HL-60 (cell line): ENCODE data around the gene MYMK.
A peak's percentile ranks its signal among the peaks of the same experiment; 100 is the strongest.

Source experiments
- DNase-seq, 2 experiments: peaks; one replicate each; pipeline ENCODE4 v3.0.0-alpha.2; 2010 to 2020; ENCODE audit warnings: low read depth in 1 of 2, low spot score in 1 of 2
- H3K27ac ChIP-seq: fragments of 250-450 bp; sonication (Bioruptor Pico); replicated peaks from 2 replicates; pipeline ENCODE4 v1.5.1; 2020; ENCODE audit warnings: mild to moderate bottlenecking, moderate library complexity
- H3K27me3 ChIP-seq: fragments of 250-450 bp; sonication (Bioruptor Pico); 2 replicates; pipeline ENCODE4 v1.5.1; 2021; ENCODE audit warnings: mild to moderate bottlenecking, moderate library complexity; ENCODE audit not compliant: insufficient read depth, poor library complexity, severe bottlenecking
- H3K4me3 ChIP-seq: replicated peaks from 2 replicates; pipeline ENCODE4 v1.5.1; 2011; ENCODE audit warnings: mild to moderate bottlenecking, control low read depth, low read length; ENCODE audit not compliant: insufficient read depth
- CTCF ChIP-seq: IDR thresholded peaks from one replicate; pipeline ENCODE4 v1.5.1; 2011; ENCODE audit warnings: low read length, control low read depth, inconsistent platforms; ENCODE audit not compliant: insufficient read depth
- GABPA ChIP-seq: IDR thresholded peaks from 2 replicates; pipeline ENCODE4 v1.6.1; 2012; ENCODE audit warnings: low read depth
- POLR2AphosphoS5 ChIP-seq: IDR thresholded peaks from 2 replicates; pipeline ENCODE4 v1.6.1; 2012; ENCODE audit warnings: low read depth
- REST ChIP-seq: IDR thresholded peaks from 2 replicates; pipeline ENCODE4 v1.6.1; 2012; ENCODE audit warnings: low read depth; ENCODE audit not compliant: insufficient replicate concordance
- SPI1 ChIP-seq: IDR thresholded peaks from 2 replicates; pipeline ENCODE4 v1.6.1; 2012; ENCODE audit warnings: low read depth, mild to moderate bottlenecking, borderline replicate concordance

The MYMK gene

GRCh38 chr9:133477992-133478850 is 46.5 kb downstream of the MYMK start:
- Histone ChIP-seq H3K27me3 (peaks cover 12% of the 10 kb centered on the region), H3K27ac (no peak overlapping the region), H3K4me3 (peak overlapping the region; percentile 63)
- TF ChIP-seq SPI1 (peak; percentile 84), CTCF (no peak), GABPA (no peak), REST (no peak), POLR2AphosphoS5 (no peak)
- DNase-seq: no peak

GRCh38 chr9:133477461-133477860 is 47.3 kb downstream of the MYMK start:
- DNase-seq: no peak
- peak overlapping the region; percentile 63; the same call in 1 of the 2 replicates for H3K4me3 ChIP-seq

More at GRCh38 chr9:133477461-133477860, 47.3 kb downstream of the MYMK start:
- TF ChIP-seq SPI1 (no peak), POLR2AphosphoS5 (no peak), REST (no peak), GABPA (no peak), CTCF (no peak)
- Histone ChIP-seq H3K27ac (no peak overlapping the region), H3K27me3 (peaks cover 12% of the 10 kb centered on the region)
